Fibroblast of gingiva (primary cell): ENCODE data around the gene DNAJC11.
"Not testable (repeated sequence)": the region's sequence is repeated elsewhere in the genome, so short reads cannot be mapped to it uniquely, and the experiment has no call there.

Source experiments
- DNase-seq: peaks from one replicate; pipeline ENCODE4 v3.0.0-alpha.2; 2011; ENCODE audit warnings: low read depth

DNAJC11 gene

GRCh38 chr1:6651909-6652308, 49.7 kb downstream of the DNAJC11 start:
- no peak for DNase-seq

DNA sequence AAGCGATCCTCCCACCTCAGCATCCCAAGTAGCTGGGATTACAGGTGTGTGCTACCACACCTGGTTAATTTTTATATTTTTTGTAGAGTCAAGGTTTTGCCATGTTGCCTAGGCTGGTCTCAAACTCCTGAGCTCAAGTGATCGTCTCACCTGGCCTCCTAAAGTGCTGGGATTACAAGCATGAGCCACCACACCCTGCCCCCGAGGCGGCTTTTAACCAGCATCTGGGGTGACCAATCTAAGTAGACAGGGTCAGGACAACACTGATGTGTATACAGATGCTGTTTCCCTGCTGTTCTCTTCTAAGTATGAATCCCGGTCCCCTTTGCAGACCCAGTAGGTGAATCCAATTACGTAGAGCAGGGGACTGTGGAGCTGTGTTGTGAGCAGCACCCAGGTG, 53.1 kb downstream of the DNAJC11 start:
- DNase-seq = no peak

GRCh38 chr1:6646499-6647148, 55.0 kb downstream of the DNAJC11 start:
- peak; percentile 56 for DNase-seq

- DNase-seq = no peak
Measured at GRCh38 chr1:6645018-6645417, 56.6 kb downstream of the DNAJC11 start.

DNA sequence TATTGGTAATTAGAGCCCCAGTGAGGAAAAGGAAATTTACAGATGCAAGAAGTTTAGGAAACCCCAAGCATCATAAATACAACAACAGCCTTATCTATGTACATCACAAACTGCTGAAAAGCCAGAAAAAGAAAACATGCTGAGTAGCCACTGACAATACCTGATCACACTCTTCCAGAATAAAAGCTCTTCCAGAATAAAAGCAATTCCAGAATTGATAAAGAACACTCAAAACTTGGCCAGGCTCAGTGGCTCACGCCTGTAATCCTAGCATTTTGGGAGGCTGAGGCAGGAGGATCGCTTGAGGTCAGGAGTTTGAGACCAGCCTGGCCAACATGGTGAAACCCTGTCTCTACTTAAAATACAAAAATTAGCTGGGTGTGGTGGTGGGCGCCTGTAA, 60.7 kb downstream of the DNAJC11 start:
- DNase-seq = not testable (repeated sequence)

DNA sequence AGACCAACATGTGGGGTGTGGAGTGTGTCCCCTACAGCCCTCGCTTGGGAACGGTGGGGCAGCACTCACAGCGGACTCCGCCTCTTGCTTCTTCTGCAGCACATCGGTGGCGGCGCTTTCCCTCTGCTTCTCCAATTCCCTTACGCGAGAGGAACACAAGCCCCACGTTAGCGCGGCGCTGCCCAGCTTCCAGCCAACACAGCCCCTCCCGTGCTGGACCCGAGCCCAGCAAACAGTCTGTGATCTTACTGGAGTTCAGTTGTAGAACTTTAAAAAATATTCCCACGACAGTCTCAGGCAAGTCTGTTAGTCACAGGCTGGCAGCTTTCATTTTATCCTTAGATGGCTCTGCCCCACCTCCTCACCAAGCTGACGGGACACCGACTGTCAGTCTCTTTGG, 63.4 kb downstream of the DNAJC11 start:
- DNase-seq = peak; percentile 83

- DNase-seq = no peak
Measured at GRCh38 chr1:6637770-6638169, 63.8 kb downstream of the DNAJC11 start.

GRCh38 chr1:6636778-6637177, 64.8 kb downstream of the DNAJC11 start:
- not testable (repeated sequence) for DNase-seq

DNA sequence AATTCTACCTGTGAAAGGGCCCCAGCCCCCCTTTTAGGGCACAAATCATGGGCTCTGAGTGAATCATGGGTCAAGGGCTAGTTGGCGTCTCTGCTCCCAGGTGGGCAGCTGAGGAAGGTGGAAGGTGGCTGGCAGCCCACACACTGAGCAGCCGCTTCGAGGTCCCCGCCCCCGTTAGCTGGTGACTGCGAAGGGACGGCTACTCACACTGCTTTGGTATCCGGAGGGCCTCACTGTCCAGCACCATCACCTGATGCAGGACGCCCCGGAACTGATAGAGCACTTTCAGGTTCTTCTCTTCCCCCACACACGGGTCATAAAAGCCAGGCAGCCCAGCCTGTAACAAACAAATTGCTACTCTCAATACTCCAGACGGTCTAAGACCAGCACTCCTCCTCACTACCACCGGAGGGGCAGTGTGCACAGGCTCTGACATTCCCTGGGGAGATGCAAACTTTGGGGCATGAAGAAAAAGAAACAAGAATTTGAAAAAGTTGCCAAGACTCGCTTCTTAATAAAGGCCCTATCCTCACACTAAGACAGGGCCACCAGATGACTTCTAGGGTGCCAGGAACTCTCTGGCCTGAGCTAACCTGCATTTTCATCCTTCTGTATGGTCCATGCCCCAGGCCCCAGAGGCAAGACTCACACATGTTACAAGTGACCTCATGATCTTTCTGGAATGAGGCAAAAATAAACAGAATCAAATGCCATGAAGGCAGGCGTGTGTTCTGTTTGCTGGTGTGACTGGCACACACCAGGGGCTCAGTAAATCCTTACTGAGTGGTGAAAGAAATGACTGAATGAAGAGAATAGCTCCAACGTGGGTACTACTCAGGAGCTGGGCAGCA, 65.5 kb downstream of the DNAJC11 start:
- DNase-seq = peak; percentile 73

DNA sequence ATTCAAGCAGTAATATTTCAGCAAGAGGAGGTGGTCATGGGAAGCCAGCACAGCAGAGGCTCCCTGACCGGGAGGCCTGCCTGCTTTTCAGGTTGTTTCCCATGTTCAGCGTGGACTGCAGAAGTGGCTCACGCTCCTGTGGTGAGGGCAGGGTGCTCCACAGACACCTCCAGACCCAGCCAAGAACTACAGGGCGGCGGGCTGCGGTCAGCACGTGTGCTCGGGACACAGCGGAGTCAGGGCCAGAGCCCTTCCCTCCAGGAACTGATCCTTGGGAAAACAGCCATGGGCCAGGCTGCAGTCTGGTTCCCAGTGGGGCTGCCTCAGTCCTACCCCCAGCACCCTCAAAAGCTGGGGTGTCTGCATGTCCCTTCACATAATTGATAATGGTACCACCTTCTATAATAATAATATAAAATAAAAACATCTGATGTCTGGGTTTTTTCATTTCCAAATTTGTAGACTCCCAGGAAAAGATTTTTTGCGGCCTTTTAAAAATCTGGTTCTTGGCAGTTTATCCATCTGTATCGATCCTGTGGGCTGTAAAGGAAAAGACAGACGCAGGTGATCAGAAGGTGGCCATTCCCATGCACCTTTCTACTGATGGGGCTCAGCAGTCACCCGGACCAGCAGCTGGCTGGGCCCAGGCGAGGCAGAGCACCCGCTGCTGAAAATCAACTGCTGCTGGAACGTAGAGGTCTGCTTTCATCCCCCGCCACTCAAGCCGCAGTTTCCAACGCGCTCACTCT, 66.3 kb downstream of the DNAJC11 start:
- DNase-seq = no peak

- DNase-seq = peak; percentile 23
Measured at GRCh38 chr1:6634371-6635052, 67.1 kb downstream of the DNAJC11 start.

DNA sequence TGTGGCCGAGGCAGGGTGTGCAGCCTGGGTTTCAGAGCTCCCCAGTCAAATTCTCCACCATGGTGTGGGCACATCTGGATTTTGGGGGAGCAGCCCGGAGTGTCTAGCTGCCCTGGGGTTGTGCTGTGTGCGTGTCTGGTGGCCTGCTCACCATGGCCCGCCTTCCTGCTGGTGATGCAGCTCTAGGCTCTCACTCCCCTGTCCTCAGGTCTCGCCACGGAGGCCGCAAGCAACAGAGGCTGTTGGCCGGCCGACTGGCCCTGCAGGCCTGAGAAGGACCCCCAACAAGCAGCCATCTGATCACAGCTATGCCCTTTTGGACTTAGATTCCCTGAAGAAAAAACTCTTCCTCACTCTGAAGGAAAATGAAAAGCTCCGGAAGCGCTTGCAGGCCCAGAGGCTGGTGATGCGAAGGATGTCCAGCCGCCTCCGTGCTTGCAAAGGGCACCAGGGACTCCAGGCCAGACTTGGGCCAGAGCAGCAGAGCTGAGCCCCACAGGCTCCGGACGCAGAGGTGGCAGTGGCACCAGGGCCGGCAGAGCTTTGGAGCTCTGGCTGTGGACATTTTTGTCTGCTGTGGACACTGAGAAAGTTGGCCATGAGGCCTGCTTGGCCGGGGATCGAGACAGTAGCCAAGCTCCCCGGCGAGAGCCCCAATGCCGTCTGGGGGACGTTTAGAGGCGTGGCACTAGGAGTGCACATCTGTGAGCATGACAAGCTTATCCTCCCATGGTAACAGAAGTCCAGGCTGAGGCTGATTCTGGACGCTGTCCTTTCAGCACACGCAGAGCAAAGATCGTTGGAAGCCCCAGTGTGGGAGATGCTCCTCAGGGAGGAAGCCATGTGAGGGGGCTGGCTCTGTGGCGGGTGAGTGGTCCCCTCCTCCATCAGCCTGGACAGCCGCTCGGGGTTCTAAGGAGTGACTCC, 68.8 kb downstream of the DNAJC11 start:
- no peak for DNase-seq

DNA sequence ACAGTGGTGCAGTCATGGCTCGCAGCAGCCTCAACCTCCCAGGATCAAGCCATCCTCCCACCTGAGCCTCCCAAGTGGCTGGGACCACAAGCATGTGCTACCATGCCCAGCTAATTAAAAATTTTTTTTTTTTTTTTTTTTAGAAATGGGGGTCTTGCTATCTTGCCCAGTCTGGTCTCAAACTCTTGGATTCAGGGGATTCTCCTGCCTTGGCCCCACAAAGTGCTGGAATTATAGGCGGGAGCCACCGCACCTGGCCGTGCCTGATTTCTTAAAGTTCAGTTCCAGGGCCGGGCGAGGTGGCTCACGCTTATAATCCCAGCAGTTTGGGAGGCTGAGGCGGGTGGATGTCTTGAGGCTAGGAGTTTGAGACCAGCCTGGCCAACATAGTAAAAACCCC, 70.6 kb downstream of the DNAJC11 start:
- DNase-seq = no peak

- DNase-seq = no peak
Measured at GRCh38 chr1:6630027-6630426, 71.6 kb downstream of the DNAJC11 start.

DNA sequence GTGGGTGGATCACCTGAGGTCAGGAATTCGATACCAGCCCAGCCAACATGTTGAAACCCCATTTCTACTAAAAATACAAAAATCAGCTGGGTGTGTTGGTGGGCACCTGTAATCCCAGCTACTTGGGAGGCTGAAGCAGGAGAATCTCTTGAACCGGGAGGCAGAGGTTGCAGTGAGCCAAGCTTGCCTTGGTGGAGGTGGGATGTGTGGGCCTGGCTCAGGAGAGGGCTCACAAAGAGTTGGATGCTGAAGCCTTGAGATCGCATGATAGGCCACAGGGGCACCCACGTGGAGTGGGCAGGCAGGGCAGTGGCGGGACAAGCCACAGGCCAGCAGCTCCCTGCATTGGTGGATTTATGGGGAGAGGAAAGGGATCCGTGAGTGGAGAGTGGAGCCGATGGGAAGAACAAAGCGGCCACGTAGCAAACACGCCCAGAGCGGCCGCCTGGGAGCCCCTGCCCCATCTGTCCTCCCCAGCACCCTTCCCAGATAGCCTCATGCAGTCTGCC, 72.6 kb downstream of the DNAJC11 start:
- DNase-seq = no peak

DNA sequence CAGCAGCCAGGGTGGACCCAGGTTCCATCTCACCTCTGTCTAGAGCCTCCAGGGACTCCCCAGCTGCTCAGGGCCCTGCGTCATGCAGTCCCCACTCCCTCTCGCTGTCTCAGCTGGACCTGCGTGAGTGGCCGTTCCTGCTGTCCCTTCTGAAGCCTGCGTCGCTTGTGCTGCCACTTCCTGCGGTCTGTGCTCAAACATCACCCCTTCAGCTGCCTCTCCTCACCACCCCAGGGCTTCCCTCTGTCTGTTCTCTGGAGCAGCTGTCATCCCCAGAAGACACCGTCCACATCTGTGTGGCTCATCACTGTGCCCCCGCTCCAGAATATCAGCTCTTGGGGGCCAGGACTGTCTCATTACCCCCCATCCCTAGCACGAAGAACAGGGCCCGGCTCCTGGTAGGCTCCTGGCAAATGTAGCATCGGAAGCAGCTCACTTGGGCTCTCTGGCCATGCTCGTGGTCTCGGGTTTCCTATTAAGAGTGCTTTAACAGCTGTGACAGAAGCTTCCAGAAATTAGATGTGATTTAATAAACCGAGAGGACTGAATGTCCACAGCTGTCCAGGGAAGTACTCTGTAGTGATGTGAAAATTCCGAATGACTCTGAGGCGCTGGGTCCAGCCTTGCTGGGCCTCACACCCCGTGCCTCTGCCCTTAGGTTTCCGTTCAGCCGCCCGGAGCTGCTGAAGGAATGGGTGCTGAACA, 73.6 kb downstream of the DNAJC11 start:
- DNase-seq = no peak

DNA sequence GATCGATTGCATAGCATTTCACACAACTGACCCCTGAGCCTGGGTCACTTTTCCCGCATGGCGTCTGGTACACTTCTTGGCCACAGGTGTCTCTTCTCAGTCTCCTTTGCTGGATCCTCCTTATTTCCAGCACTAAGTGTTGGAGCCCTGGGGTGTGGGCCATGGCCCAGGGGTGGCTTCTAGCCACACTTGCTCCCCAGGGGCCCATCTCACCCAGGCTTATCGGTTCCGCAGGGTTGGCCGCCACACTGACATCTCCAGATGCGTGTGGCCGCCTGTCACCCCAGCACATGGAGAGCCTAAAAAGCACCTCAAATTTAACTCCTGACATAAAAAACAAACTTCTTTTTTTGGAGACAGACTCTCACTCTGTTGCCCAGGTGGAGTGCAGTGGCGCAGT, 74.6 kb downstream of the DNAJC11 start:
- DNase-seq = no peak

DNA sequence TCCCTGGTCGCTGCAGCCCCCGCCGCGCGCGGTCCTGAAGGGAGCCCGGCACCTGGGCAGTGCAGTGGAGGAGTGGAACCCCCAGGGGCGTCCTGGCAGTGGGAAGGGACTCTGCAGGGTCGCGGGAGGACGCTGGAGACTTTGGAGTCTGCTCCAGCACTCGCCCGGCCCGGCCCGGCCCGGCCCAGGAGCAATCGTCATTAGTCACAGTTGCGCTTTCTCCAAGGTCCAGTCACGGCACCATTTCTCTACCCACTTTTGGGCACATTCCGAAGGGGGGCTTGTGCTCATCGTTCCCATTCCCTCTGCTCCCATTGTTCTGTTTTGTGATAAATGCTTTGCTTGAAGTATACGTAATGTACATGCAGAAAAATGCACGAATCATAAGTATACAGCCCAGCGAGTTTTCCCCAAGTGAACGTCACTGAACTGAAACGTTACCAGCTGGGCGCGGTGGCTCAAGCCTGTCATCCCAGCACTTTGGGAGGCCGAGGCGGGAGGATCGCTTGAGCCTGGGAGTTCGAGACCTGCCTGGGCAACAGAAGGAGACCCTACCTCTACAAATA, 75.9 kb downstream of the DNAJC11 start:
- DNase-seq = peak; percentile 60

GRCh38 chr1:6624710-6625583, 76.7 kb downstream of the DNAJC11 start, which contains the start of gene THAP3:
TSS of gene THAP3 (plus strand) at chr1:6624868. CDS start at chr1:6625219, 351 bp downstream.
- DNase-seq = peak; percentile 89
